Dendritic cell treated with granulocyte-macrophage colony-stimulating factor and Interleukin-4, amounts not matched to agents 40 ng/mL and 50 ng/mL, for 4 days (primary cell): ENCODE data around the gene MYMK.
A peak's percentile ranks its signal among the peaks of the same experiment; 100 is the strongest.

Source experiments
- H3K27ac Mint-ChIP-seq: one replicate; pipeline ENCODE4 v1.8.0; 2022; ENCODE audit warnings: mild to moderate bottlenecking, mixed read lengths
- H3K27me3 Mint-ChIP-seq: one replicate; pipeline ENCODE4 v1.8.0; 2022; ENCODE audit warnings: mild to moderate bottlenecking, mixed read lengths
- H3K36me3 Mint-ChIP-seq: one replicate; pipeline ENCODE4 v1.8.0; 2022; ENCODE audit warnings: low read depth, mixed read lengths
- H3K4me1 Mint-ChIP-seq: one replicate; pipeline ENCODE4 v1.8.0; 2022; ENCODE audit warnings: low read depth, mixed read lengths
- H3K4me3 Mint-ChIP-seq: one replicate; pipeline ENCODE4 v1.8.0; 2022; ENCODE audit warnings: mild to moderate bottlenecking, moderate library complexity, mixed read lengths
- H3K9me3 Mint-ChIP-seq: one replicate; pipeline ENCODE4 v1.8.0; 2022; ENCODE audit warnings: mixed read lengths
- intact Hi-C: fragments of 100-400 bp; cut with micrococcal nuclease; formaldehyde crosslinking; loops from one replicate; pipeline ENCODE4 v1.15.0; 2022

The MYMK gene

DNA sequence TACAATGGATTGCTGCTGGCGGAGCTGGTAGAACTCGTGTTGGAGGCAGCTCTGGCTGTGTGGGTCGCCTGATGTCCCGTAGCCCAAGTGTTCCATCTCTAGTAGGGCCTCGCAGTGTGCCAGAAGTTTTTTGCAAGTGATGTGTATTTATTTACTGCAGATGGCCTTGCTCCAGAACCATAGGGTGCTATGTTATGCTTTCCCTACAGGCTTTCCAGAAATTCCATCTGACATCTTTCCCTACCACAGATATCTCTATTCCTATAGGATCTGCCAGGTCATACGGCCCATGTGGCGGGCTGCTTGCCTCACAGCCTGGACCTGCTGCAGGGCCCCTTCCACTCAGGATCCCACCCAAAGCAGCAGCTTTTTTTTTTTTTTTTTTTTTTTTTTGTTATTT is 26.7 kb upstream of the MYMK start:
- no peak overlapping the region for H3K27ac Mint-ChIP-seq
- H3K27me3 Mint-ChIP-seq = peaks cover 17% of the 10 kb centered on the region
- no peaks in the 10 kb centered on the region for H3K9me3 Mint-ChIP-seq
- H3K36me3 Mint-ChIP-seq = no peaks in the 10 kb centered on the region
- no peak overlapping the region for H3K4me3 Mint-ChIP-seq
- no peaks in the 10 kb centered on the region for H3K4me1 Mint-ChIP-seq
- intact Hi-C loops = no loop called here

GRCh38 chr9:133547116-133547515 is 22.4 kb upstream of the MYMK start:
- Mint-ChIP-seq H3K4me3 (no peak overlapping the region), H3K4me1 (no peaks in the 10 kb centered on the region), H3K27me3 (peaks cover 14% of the 10 kb centered on the region), H3K36me3 (no peaks in the 10 kb centered on the region), H3K9me3 (no peaks in the 10 kb centered on the region), H3K27ac (no peak overlapping the region)
- intact Hi-C loops = no loop called here

GRCh38 chr9:133546287-133546680 is 21.5 kb upstream of the MYMK start:
- Mint-ChIP-seq H3K4me3 (no peak overlapping the region), H3K36me3 (no peaks in the 10 kb centered on the region), H3K27ac (no peak overlapping the region), H3K4me1 (no peaks in the 10 kb centered on the region), H3K27me3 (peaks cover 17% of the 10 kb centered on the region), H3K9me3 (no peaks in the 10 kb centered on the region)
- intact Hi-C loops = no loop called here

- H3K4me1 Mint-ChIP-seq = peaks cover 2% of the 10 kb centered on the region
- intact Hi-C loops = no loop called here
- no peak overlapping the region for H3K27ac Mint-ChIP-seq
- no peak overlapping the region for H3K4me3 Mint-ChIP-seq
- H3K27me3 Mint-ChIP-seq = peaks cover 17% of the 10 kb centered on the region
- H3K36me3 Mint-ChIP-seq = no peaks in the 10 kb centered on the region
- H3K9me3 Mint-ChIP-seq = no peaks in the 10 kb centered on the region
Observed at GRCh38 chr9:133545494-133546286, 20.9 kb upstream of the MYMK start.

DNA sequence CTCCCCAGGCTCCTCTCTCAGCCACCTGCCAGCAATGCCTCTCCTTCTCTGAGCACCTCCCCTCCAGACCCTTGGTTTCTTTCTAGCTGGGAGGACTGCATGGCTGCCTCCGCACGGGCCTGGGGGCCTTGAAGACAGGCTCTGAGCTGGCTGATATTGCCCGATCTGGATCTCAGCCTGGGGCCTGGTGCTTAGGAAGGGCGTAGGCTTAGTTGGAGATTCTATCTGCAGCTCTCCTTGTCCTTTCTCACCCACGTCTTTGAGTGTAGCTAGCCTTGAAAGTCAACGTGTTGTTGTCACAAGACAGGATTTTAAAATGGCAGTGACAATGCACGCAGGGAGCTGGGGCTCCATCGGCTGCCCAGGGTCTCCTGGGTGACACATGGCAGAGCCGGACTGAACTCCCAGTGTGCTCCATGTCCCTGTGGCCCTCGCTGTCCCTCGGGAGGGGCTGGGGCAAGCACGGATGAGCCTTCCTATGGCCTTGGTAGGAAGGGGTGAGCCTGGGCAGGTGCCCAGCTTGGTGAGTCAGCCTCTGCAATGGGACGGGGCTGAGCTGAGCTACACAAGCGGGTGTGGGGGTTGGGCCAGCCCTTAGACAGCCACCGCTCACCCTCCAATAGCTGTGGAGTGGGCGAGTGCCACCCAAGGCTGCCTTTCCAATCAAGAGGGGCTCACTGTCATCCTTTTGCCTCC is 19.2 kb upstream of the MYMK start:
- Mint-ChIP-seq H3K4me3 (no peak overlapping the region), H3K9me3 (no peaks in the 10 kb centered on the region), H3K27ac (no peak overlapping the region), H3K4me1 (peaks cover 15% of the 10 kb centered on the region), H3K36me3 (no peaks in the 10 kb centered on the region), H3K27me3 (peaks cover 29% of the 10 kb centered on the region)
- intact Hi-C loops = no loop called here

DNA sequence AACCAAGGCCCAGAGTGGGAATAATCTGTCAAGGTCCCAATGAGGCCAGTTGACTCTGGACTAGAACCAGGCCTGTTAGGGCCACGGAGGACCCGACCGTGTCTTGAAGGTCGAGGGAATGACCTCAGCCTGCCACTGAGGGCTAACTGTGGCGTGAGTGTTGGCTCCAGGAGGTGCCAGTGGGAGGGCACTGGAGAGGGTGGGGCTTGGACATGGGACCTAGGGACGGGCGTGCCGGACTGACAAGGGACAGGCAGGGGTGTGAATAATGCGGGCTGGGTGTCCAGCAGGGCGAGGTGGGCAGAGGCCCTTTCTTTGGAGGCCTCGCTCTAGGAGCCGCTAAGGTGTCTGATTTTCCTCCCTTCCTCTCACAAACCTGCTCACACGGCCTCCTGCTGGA is 17.2 kb upstream of the MYMK start:
- Mint-ChIP-seq H3K27me3 (peaks cover 47% of the 10 kb centered on the region), H3K9me3 (no peaks in the 10 kb centered on the region), H3K4me3 (no peak overlapping the region), H3K36me3 (no peaks in the 10 kb centered on the region), H3K27ac (no peak overlapping the region), H3K4me1 (peaks cover 19% of the 10 kb centered on the region)
- intact Hi-C loops = no loop called here

- no peaks in the 10 kb centered on the region for H3K9me3 Mint-ChIP-seq
- peaks cover 19% of the 10 kb centered on the region for H3K4me1 Mint-ChIP-seq
- peak overlapping the region; percentile 41 for H3K4me3 Mint-ChIP-seq
- no peaks in the 10 kb centered on the region for H3K36me3 Mint-ChIP-seq
- intact Hi-C loops = no loop called here
- H3K27me3 Mint-ChIP-seq = peaks cover 59% of the 10 kb centered on the region
- no peak overlapping the region for H3K27ac Mint-ChIP-seq
Observed at GRCh38 chr9:133540698-133541025, 15.9 kb upstream of the MYMK start.

DNA sequence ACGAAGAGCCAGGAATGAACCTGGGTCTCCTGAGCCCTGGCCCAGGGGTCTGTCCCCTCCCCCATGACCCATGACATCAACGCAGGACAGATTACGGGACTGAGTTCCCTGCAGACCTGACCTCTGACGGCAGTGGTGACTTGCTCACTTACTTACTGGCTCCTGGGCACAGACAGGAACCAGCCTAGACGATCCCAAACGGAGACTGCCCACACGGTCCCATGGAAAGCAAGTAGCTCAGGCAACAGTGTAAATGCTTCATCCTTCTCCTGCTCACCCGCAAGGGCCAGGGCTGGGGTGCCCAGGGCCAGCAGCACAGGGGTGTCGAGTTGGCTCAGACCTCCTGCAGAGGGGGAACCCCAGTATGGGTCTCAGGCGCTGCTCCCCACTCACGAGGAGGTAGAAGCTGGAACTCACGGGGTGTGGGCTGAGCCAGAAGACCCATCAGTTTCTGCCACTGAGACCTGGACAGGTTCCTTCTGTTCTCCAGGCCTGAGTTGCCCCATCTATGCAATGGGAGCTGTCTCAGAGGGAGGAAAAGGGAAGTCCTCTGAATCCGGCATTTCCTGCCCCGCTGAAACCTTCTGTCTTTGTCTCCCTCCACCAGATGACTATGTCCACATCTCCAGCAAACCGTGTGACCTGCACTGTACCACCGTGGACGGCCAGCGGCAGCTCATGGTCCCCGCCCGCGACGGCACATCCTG is 15.4 kb upstream of the MYMK start:
- H3K27ac Mint-ChIP-seq = no peak overlapping the region
- H3K9me3 Mint-ChIP-seq = no peaks in the 10 kb centered on the region
- H3K36me3 Mint-ChIP-seq = no peaks in the 10 kb centered on the region
- H3K4me1 Mint-ChIP-seq = peaks cover 19% of the 10 kb centered on the region
- H3K27me3 Mint-ChIP-seq = peaks cover 65% of the 10 kb centered on the region
- intact Hi-C loops = loop anchor here (10.0 kb wide), 1 partner anchor 455 kb away; the partner anchor contains the start of gene VAV2
- peak overlapping the region; percentile 41 for H3K4me3 Mint-ChIP-seq

DNA sequence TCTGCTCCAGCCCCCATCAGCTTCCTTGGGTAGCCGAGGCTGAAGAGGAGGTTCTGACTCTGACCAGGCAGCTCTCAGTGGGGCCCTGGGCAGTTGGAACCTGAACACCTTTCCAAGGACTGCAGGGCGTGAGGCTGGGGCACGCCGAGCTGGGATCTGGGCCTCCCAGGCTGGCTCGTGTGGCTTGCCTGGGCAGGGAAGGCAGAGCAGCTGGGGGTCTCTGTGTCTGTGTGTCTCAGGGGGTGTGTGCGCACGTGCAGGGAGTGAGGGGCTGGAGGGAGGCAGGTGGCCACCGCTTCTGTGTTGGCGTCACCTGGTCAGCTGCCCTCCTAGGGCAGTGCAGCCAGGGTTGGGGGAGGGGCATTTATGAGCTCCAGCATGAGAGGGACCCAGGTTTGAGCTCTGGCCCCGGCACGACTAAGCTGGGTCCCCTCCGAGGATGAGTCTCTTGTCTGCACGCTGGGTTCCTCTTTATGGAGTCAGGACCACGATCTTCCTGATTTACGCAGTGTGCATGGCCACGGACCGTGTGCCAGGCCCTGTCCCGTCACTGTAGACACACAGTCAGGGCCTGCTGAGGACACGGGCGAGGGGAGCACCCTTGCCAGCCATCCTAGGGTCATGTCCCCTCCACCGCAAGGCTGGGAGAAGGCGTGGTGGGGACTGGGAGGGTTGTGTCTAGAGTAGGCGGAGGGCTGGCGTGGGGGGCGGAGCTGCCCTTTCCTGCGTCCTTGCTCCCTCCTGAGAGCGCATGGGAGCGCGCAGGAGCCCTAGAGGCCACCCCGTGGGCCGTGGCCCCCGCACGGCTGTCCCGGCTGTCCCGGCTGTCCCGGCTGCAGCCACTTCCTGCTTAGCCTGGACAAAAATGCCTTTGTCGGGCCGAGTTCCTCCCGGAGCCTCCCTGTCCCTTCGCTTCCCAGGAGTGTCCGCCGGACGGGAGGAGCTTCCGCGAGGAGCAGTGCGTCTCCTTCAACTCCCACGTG is 14.4 kb upstream of the MYMK start:
- Mint-ChIP-seq H3K9me3 (no peaks in the 10 kb centered on the region), H3K36me3 (no peaks in the 10 kb centered on the region), H3K27me3 (peaks cover 70% of the 10 kb centered on the region), H3K27ac (no peak overlapping the region), H3K4me3 (peak overlapping the region; percentile 68), H3K4me1 (peaks cover 19% of the 10 kb centered on the region)
- intact Hi-C loops = loop anchor here (10.0 kb wide), 1 partner anchor 456 kb away; the partner anchor contains the start of gene VAV2

DNA sequence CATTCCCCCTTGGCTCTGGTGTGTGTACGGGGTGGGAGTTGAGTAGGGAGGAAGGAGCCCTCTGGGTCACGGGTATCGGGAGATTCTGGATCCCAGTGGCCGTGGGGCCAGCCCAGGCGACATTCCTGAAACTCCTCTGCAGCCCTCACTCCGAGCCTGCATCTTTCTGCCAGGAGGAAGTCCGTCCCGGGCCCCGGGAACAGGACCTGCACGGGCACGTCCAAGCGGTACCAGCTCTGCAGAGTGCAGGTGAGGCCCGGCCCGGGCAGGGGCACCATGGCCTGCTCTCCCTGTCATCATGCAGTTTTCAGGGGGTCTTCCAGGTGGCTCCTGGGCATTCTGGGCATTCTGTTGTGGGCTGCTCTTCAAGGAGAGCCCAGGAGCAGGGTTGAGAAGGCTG is 13.4 kb upstream of the MYMK start:
- intact Hi-C loops = loop anchor here (10.0 kb wide), 1 partner anchor 457 kb away; the partner anchor contains the start of gene VAV2
- no peak overlapping the region for H3K4me3 Mint-ChIP-seq
- peaks cover 79% of the 10 kb centered on the region for H3K27me3 Mint-ChIP-seq
- H3K27ac Mint-ChIP-seq = no peak overlapping the region
- H3K4me1 Mint-ChIP-seq = peaks cover 19% of the 10 kb centered on the region
- no peaks in the 10 kb centered on the region for H3K9me3 Mint-ChIP-seq
- H3K36me3 Mint-ChIP-seq = no peaks in the 10 kb centered on the region

- Mint-ChIP-seq H3K4me3 (no peak overlapping the region), H3K27me3 (peaks cover 87% of the 10 kb centered on the region), H3K9me3 (no peaks in the 10 kb centered on the region), H3K36me3 (no peaks in the 10 kb centered on the region), H3K4me1 (peaks cover 24% of the 10 kb centered on the region), H3K27ac (no peak overlapping the region)
- intact Hi-C loops = loop anchor here (10.0 kb wide), 1 partner anchor 458 kb away; the partner anchor contains the start of gene VAV2
Observed at GRCh38 chr9:133537257-133537656, 12.5 kb upstream of the MYMK start.

DNA sequence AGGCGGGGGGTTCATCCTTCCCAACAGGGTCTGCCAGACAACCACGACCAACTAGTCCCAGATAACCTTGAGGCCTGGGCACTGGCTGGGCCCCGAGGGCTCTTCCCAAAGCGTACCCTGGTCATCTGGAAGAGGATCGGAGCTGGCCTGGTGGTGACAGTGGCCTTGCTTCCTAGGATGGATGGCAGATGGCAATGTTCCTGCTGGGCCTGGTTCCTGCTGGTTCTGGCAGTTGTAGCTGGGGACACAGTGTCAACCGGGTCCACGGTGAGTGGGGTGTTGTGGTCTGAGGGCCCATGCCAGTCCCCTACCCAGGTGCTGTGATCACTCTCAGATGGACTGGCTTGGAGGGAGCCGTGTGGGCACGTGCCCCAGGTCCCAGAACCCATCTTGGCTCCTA is 11.8 kb upstream of the MYMK start:
- Mint-ChIP-seq H3K36me3 (no peaks in the 10 kb centered on the region), H3K4me3 (no peak overlapping the region), H3K4me1 (peaks cover 24% of the 10 kb centered on the region), H3K9me3 (no peaks in the 10 kb centered on the region), H3K27ac (no peak overlapping the region), H3K27me3 (peaks cover 88% of the 10 kb centered on the region)
- intact Hi-C loops = loop anchor here (10.0 kb wide), 1 partner anchor 458 kb away; the partner anchor contains the start of gene VAV2

GRCh38 chr9:133536080-133536479 is 11.3 kb upstream of the MYMK start:
- no peaks in the 10 kb centered on the region for H3K9me3 Mint-ChIP-seq
- H3K27me3 Mint-ChIP-seq = peaks cover 88% of the 10 kb centered on the region
- intact Hi-C loops = loop anchor here (10.0 kb wide), 1 partner anchor 459 kb away; the partner anchor contains the start of gene VAV2
- peaks cover 24% of the 10 kb centered on the region for H3K4me1 Mint-ChIP-seq
- no peak overlapping the region for H3K4me3 Mint-ChIP-seq
- no peak overlapping the region for H3K27ac Mint-ChIP-seq
- no peaks in the 10 kb centered on the region for H3K36me3 Mint-ChIP-seq
